ENCODE data around the gene COL6A5. TPM values are rescaled to one million over a fixed set of nuclear protein-coding genes. Genes with fewer than 3 reads are reported as not detected.
"Not testable (repeated sequence)": the region's sequence is repeated elsewhere in the genome, so short reads cannot be mapped to it uniquely, and the experiment has no call there.

The COL6A5 gene
- total RNA-seq, 1 experiment from 2014 or later: not detected

DNA sequence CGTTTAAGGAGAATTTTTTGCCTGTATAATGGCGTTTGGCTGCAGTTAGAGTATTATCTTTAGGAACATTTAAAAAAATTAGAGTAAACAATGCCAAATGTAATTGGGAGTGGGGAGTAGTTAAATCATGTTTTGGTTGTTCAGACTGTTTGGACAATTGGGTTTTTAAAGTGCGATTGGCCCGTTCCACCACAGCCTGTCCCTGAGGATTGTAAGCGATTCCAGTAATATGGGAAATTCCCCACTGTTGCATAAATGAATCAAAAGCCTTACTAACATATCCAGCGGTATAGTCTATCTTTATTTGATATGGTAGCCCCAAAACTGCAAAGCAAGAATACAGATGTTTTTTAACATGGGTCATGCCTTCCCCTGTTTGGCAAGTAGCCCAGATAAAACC lies 101.4 kb downstream of the COL6A5 start:
- DNase-seq (ENCODE audit: low read depth): not testable (repeated sequence)

GRCh38 chr3:130448155-130448554 lies 102.7 kb downstream of the COL6A5 start:
- not testable (repeated sequence) for DNase-seq (ENCODE audit: low read depth)

DNA sequence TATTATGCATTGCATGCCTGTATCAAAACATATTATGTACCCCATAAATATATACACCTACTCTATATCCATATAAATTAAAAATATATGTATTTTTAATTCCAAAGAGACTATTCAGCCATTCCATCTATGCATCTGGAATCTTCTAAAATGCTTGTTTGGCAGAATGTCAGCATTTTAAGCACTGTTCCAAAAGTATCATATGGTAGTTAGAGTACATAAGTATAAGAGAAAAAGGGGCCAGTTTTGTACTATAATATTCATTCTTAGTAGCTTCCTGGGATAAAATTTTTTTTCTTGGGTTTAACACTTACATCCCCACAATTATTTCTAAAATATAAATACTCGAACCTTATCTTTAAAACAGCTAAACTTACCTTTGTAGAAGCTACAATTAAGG lies 111.1 kb downstream of the COL6A5 start:
- no peak for DNase-seq (ENCODE audit: low read depth)

GRCh38 chr3:130457671-130458070 lies 112.2 kb downstream of the COL6A5 start:
- no peak for DNase-seq (ENCODE audit: low read depth)

- DNase-seq (ENCODE audit: low read depth): no peak
Measured at GRCh38 chr3:130459944-130460343, 114.5 kb downstream of the COL6A5 start.

- DNase-seq (ENCODE audit: low read depth): no peak
Measured at GRCh38 chr3:130462089-130462488, 116.6 kb downstream of the COL6A5 start.

DNA sequence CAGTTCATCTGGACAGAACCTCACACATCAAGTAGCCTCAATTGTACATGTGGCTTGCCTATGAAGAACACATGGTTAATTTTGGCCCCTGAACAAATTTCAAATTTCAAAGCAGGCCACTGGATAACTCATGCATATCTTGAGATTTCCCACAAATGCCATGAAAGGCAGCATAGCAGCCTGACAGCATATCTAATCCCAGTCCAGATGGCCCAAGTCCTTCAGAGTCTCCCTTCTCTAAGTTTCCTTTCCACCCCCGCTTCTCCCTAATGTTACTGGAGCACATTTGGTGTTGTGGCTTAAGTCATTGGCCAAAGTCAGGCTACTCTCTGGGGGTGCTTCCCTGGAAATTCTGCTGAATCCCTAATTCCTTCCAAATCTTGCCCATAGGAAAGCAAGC lies 117.7 kb downstream of the COL6A5 start:
- DNase-seq (ENCODE audit: low read depth): no peak

GRCh38 chr3:130465521-130465920 lies 120.0 kb downstream of the COL6A5 start:
- DNase-seq (ENCODE audit: low read depth): no peak

DNA sequence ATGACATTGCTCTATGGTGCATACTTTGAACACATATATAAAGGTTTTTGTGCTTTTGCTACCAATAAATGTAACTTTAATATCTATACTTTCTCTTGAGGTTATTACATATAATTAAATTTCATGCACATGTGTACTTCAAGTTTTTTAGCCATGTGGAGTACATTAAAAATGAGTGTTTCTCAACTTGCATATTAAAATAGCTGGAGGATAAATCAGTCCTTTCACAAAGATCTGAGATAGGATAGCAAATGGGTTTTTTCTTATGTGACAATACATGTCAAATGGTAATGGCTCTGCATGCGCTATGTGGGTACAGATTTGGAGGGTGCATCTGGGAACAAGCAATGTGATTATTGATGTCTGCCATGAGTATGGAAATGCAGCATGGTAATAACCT lies 122.8 kb downstream of the COL6A5 start:
- no peak for DNase-seq (ENCODE audit: low read depth)

- DNase-seq (ENCODE audit: low read depth): no peak
Measured at GRCh38 chr3:130470126-130470525, 124.7 kb downstream of the COL6A5 start.

DNA sequence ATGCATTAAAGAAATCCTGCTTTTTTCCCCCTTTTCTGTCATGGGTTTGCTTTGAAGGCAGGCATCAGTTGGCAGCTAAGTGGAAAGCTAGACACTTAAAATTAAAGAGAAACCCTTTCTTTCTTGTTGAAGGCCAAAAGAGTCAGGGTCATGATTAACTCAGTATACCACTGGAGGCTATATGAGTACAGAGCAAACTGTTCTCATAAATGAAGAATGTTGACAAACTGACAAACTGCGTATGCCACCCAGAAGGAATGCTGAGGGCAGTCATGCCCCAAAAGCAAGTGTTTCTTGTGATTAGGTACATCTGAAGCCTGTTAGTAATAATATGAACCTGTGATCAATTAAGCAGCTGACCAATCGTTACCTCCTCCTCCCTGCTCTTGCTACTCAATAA lies 127.9 kb downstream of the COL6A5 start:
- no peak for DNase-seq (ENCODE audit: low read depth)

DNA sequence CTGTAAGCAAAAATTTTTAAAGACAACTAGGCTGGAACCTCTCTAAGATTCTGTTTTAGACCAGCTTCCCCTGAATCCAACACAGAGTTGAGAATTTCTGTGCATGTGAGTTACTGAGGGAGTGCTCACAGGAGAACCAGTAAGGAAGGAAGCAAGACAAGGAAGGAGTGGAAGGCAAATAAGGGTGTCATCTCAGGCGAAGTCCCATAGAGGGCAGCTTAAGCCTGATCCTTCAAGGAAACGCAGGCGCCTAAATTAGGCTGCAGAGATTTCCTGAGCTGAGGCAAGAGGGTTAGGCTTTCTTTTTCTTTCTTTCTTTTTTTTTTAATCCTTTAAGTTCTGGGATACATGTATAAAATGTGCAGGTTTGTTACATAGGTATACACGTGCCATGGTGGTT lies 135.3 kb downstream of the COL6A5 start:
- no peak for DNase-seq (ENCODE audit: low read depth)

DNA sequence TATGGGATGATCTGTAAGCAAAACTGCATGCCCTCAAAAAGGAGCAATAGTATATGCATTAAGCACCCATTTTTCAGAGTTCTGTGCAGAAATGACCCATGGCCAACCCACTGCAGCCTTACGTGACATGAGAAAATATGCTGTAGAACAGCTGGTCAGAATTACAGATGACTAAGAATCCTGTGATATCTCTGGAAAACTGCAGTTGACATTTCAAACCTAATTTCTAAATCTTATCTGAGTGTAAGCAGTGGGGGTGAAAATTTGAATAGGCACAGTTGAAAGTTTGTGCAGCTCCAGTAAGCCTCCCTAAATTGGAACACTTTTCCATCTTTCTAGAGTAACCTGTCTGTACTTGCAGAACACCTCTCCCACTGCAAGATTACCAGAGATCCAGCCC lies 142.8 kb downstream of the COL6A5 start:
- no peak for DNase-seq (ENCODE audit: low read depth)

GRCh38 chr3:130488769-130489450 lies 143.4 kb downstream of the COL6A5 start:
- no peak for DNase-seq (ENCODE audit: low read depth)

GRCh38 chr3:130490241-130490640 lies 144.8 kb downstream of the COL6A5 start:
- DNase-seq (ENCODE audit: low read depth): no peak

DNA sequence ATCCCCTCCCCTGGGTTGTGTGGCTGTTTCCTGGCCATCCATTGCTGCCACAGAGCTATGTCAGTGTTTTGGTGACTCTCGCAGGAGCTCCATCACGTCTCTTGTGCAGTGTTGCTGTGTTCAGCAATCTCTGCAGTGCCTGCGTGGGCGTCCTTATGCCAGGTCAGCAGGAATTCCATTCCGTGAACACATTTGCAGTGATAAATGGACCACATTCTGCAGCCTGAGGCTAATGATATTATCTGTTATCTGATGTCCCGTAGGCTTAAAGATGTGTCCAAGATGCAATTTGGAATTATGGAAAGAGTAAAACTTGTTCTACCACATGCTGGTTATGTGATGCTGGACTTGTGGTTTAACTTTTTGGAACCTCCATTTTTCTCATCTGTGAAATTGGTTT lies 146.0 kb downstream of the COL6A5 start:
- DNase-seq (ENCODE audit: low read depth): no peak

DNA sequence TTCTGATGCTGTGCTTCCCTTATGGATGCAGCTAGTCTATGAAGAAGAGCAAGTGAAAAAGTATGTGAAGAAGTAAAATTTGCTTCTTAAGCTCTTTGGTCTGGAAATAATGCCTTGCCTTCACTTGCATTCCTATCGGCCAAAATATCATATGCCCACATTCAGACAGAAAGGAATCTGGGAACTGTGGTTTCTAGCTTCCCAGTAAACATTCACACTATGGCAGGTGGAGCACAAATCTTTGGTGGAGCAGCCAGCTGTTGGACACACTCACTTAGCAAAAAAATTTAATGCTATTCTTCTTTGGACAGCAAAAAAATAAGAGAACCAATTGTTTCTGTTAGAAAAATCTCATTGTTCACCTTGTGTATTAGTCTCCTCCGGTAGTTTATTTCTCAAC lies 159.2 kb downstream of the COL6A5 start:
- DNase-seq (ENCODE audit: low read depth): no peak

DNA sequence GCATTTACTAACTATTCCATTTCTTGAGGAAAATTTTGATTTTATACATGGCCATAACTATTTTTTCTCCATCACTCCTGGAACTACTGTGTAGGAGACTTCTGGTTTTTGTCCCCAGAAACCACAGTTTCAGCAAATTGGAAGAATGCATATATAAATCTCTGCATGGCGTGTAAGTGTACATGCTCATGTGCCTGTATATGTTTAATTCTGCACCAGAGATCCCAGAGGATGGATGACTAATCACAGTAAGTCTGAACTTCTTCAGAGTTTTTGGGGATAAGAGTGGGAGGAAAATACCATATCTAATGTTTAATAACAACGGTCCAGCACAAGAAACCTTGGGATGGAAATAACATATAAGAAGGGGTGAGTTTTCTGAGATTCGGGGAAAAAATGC lies 160.6 kb downstream of the COL6A5 start:
- DNase-seq (ENCODE audit: low read depth): no peak

- no peak for DNase-seq (ENCODE audit: low read depth)
Measured at GRCh38 chr3:130507746-130508145, 162.3 kb downstream of the COL6A5 start.

DNA sequence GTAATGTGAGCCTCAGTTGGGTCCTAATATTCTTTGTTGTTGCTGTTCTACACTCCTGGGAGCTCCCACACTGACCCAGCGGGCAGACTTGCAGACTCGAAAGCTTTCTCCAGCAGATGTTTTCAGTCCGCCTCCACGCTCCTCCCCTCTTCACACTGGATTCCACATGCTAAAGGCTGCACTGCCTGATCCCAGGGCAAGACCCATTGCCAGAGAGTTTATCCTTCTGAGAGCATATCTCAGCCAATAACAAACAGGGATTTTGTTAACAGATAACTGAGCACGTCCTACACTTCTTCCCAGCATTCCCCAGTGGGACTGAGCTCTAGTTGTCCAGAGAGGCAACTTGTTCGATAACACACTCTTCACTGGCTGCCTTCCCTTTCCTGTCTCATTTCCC lies 163.5 kb downstream of the COL6A5 start:
- no peak for DNase-seq (ENCODE audit: low read depth)

DNA sequence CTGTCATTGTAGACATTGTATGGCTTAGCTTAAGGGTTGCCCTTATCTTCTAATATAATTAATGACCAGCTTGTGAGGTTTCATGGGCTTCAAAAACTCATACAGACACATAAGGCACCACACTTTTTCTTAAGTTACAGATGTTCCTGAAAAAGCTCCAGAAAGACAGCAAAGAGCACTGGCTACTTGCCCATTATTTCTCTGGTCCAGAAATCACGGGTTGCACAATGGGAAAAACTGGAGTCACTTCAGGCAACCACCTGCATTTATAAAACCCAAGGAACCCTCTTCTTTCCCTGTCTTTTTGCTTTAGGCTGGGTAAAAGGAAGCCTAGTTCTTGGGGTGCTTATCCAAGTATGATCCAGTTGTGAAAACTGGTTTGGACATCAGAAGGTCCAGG lies 169.2 kb downstream of the COL6A5 start:
- DNase-seq (ENCODE audit: low read depth): no peak

GRCh38 chr3:130515755-130516154 lies 170.3 kb downstream of the COL6A5 start:
- no peak for DNase-seq (ENCODE audit: low read depth)

DNA sequence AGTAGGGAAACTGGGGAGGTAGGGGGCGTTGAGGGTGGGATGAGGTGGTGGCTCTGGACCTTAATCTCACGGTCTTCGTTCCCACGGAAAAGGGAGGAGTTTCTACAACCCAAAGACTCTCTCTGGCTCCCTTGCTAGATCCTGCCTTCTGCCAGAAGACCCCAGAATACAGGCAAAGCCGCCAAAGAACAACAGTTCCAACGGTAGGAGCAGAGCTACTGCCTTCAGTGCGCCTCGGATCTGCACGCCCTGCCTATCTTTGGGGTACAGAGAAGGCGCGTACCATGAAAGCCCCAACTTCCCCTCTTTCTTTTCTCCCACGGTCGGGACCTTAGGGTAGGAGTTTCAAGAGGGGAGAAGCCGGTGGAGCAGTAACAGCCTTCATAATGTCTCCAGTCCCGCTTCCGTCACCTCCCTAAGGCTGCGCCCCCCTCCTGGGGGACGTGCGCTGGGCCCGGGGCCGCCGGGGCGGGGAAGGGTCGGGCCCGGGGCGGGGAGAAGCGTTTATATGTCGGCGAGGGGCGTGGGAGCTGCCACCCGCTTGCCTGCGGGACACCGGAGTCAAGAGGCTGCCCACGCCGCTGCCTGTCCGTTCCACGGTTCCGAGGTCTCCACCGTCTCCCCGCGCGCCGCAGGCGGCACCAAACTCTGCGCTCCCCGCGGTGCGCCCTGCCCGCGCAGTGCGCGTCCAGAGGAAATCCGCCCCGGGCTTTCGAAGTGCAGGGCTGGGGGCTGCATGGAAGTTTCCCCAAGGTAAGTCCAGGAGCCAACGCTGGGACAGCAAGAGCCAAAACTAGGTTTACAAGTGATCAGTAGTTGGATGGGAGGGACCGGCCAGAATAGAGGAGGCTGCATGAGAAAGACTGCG lies 171.4 kb downstream of the COL6A5 start, which contains the start of gene COL6A6:
TSS of gene COL6A6 (plus strand) at position 533 of the 868 bp plus-strand sequence. CDS start 43,188 bp downstream, outside the sequence.
- DNase-seq (ENCODE audit: low read depth): no peak
